HG02759 (cell line): ENCODE results near the gene CATSPER3.

Source experiments
- ATAC-seq: cut with Tn5 transposase; IDR thresholded peaks from one replicate; pipeline ENCODE4 v1.9.1; 2021; ENCODE audit warnings: mild to moderate bottlenecking, moderate library complexity; ENCODE audit not compliant: unreplicated experiment

The CATSPER3 gene

DNA sequence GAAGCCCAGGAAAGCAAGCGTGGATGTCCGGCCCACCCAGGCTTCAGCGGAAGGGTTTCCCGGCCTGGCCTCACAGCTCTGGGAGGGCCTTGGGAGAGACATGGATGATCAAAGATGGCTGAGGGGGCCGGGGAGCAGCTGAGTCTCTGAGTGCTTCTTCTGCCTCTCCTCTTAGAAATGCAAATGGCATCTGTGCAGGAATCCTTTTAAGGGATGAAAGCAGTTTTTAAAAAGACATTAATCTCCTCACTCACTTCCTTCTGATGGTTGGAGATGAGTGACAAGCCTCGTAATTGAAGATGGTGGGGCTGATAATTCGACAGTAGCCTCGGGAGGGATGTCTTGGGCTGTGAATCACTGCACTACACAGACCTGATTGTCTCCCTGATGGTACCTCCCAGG lies 90.6 kb downstream of the CATSPER3 start:
- no peak for ATAC-seq

DNA sequence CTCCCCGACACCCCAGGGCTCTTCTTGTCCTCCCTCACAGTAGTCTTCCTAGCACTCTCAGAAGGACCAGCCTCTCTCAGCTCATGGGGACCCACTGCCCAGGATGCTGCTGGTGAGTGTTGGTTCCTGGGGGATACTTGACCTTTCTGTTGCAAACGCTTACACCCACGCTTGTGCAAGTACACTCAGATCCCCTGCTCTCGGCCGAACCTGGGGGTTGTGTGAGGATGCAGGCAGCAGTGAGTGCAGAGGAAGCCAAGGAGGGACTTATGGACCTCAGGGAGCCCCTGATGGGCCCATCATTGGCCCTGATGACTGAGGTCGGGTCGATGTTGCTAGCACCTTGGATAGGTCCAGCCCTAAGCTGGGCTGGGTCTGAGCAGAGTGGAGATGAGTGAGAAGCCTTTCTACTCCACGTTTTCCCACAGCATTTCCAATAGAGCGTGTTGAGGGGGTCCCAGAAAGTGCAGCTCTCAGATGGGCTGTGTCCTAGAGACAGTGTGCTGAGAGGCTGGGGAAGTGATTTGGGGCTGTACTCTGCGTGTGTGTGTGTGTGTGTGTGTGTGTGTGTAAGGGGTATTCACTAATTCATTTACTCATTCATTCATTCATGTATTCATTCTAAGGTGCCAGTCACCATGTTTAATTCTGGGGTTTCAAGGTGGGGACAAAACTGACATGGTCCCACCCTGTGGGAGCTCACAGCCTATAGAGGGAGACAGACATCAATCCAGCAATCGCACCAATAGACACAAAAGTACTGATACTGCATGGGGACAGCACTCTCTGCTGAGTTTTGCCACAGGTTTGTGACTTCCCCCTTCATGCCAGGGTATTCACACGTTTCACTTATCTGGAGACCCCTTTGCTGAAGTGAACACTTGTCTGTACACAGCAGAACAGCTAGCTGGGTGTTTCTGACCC lies 91.6 kb downstream of the CATSPER3 start:
- no peak for ATAC-seq

DNA sequence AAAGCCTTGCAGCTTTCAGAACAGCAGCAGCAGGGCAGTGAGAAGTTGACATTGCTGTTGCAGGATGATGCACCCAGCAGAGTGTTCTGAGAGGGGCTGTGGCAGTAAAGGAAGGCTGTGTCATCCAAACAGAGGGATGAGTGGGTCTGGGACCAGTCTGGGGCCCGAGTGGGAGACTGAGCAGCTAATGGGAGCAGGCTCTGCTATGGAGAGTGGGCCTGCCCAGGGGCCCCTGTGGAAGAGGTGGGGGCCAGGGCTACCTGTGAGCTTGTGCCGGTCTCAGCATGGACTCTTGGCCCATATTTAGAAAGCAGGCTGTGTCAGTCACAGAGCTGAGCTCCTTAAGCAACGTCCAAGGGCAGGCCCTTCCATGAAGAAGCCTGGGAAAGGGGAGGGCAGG lies 92.3 kb downstream of the CATSPER3 start:
- no peak for ATAC-seq

DNA sequence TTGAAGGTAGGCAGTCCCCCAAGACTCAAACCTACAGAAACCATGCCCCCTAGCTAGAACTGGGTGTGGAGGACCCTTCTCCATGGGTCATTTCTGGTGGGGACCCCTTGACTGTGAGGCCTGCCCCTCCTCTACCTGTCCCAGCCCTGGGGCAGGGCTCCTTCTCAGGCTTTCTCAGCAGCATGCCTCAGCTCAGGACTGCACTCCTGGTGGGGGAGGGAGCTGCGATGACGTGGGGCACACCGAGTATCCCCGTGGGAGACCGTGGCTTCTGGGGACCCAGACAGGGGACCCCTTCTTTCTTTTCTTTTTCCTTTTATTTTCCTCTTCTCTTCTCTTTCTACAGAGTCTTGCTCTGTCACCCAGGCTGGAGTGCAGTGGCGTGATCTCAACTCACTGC lies 93.3 kb downstream of the CATSPER3 start:
- no peak for ATAC-seq
